ENCODE measurements around the gene MYH4. TPM values are rescaled to one million over a fixed set of nuclear protein-coding genes. Genes with fewer than 3 reads are reported as not detected.

The MYH4 gene
- total RNA-seq, 1 experiment from 2014 or later = not detected

- no peaks in the 10 kb centered on the region for H3K27me3 ChIP-seq
- no peaks in the 10 kb centered on the region for H3K4me1 ChIP-seq
- no peaks in the 10 kb centered on the region for H3K9me3 ChIP-seq (replicated peaks)
- H3K27ac ChIP-seq = no peak overlapping the region
- H3K36me3 ChIP-seq = no peaks in the 10 kb centered on the region
- no peak overlapping the region for H3K4me3 ChIP-seq
- no peak for DNase-seq
Observed at GRCh38 chr17:10457952-10458351, 11.4 kb downstream of the MYH4 start.

GRCh38 chr17:10447026-10447931, 22.1 kb downstream of the MYH4 start:
- Histone ChIP-seq H3K4me3 (no peak overlapping the region), H3K27me3 (no peaks in the 10 kb centered on the region), H3K36me3 (no peaks in the 10 kb centered on the region), H3K27ac (no peak overlapping the region), H3K9me3 (replicated peaks) (no peaks in the 10 kb centered on the region), H3K4me1 (no peaks in the 10 kb centered on the region)
- DNase-seq = no peak

GRCh38 chr17:10439816-10440215, 29.5 kb downstream of the MYH4 start:
- H3K4me1 ChIP-seq = peaks cover 9% of the 10 kb centered on the region; the same call in 1 of the 2 replicates
- H3K27ac ChIP-seq = no peak overlapping the region
- H3K4me3 ChIP-seq = no peak overlapping the region
- no peaks in the 10 kb centered on the region for H3K27me3 ChIP-seq
- no peaks in the 10 kb centered on the region for H3K36me3 ChIP-seq
- H3K9me3 ChIP-seq (replicated peaks) = no peaks in the 10 kb centered on the region
- DNase-seq = no peak

- Histone ChIP-seq H3K4me1 (peaks cover 13% of the 10 kb centered on the region; the same call in 1 of the 2 replicates), H3K4me3 (no peak overlapping the region), H3K27me3 (no peaks in the 10 kb centered on the region), H3K9me3 (replicated peaks) (0 out of 2 replicates have a peak, but pooled peaks cover 3% of the 10 kb centered on the region), H3K36me3 (no peaks in the 10 kb centered on the region), H3K27ac (no peak overlapping the region)
- DNase-seq = peak; percentile 25 to 65
Observed at GRCh38 chr17:10435096-10435495, 34.3 kb downstream of the MYH4 start.

GRCh38 chr17:10429421-10430045, 39.8 kb downstream of the MYH4 start:
- Histone ChIP-seq H3K9me3 (replicated peaks) (0 out of 2 replicates have a peak, but pooled peaks cover 3% of the 10 kb centered on the region), H3K27me3 (no peaks in the 10 kb centered on the region), H3K27ac (peak overlapping the region; percentile 67), H3K36me3 (no peaks in the 10 kb centered on the region), H3K4me3 (peak overlapping the region; percentile 10), H3K4me1 (peaks cover 22% of the 10 kb centered on the region)
- peak in 1 of 2 experiments; percentile 31 for DNase-seq

- H3K4me1 ChIP-seq = peaks cover 22% of the 10 kb centered on the region
- H3K27me3 ChIP-seq = no peaks in the 10 kb centered on the region
- 0 out of 2 replicates have a peak, but pooled peaks cover 3% of the 10 kb centered on the region for H3K9me3 ChIP-seq (replicated peaks)
- DNase-seq = peak; percentile 33 to 69
- H3K36me3 ChIP-seq = no peaks in the 10 kb centered on the region
- H3K27ac ChIP-seq = peak overlapping the region; percentile 67
- H3K4me3 ChIP-seq = no peak overlapping the region
Observed at GRCh38 chr17:10428781-10429180, 40.6 kb downstream of the MYH4 start.

GRCh38 chr17:10421900-10422542, 47.3 kb downstream of the MYH4 start, which contains the start of gene MYH8:
Gene MYH8 (minus strand): TSS chr17:10421950. CDS start chr17:10420227, 1,723 bp downstream.
- H3K27me3 ChIP-seq = no peaks in the 10 kb centered on the region
- DNase-seq = no peak
- peaks cover 28% of the 10 kb centered on the region for H3K4me1 ChIP-seq
- no peak within 1 kb of the TSS for H3K4me3 ChIP-seq
- no peaks in the 10 kb centered on the region for H3K9me3 ChIP-seq (replicated peaks)
- peak within 1 kb of the TSS; percentile 34 for H3K27ac ChIP-seq
- no peaks in the 10 kb centered on the region for H3K36me3 ChIP-seq

- H3K27ac ChIP-seq = peak overlapping the region; percentile 34
- H3K9me3 ChIP-seq (replicated peaks) = no peaks in the 10 kb centered on the region
- no peak overlapping the region for H3K4me3 ChIP-seq
- no peaks in the 10 kb centered on the region for H3K36me3 ChIP-seq
- no peaks in the 10 kb centered on the region for H3K27me3 ChIP-seq
- peak in 1 of 2 experiments; percentile 12 for DNase-seq
- H3K4me1 ChIP-seq = peaks cover 28% of the 10 kb centered on the region
Observed at GRCh38 chr17:10421211-10421610, 48.1 kb downstream of the MYH4 start.

GRCh38 chr17:10420811-10421210, 48.5 kb downstream of the MYH4 start:
- Histone ChIP-seq H3K9me3 (replicated peaks) (no peaks in the 10 kb centered on the region), H3K4me1 (peaks cover 28% of the 10 kb centered on the region), H3K27me3 (no peaks in the 10 kb centered on the region), H3K4me3 (no peak overlapping the region), H3K27ac (peak overlapping the region; percentile 34), H3K36me3 (no peaks in the 10 kb centered on the region)
- peak in 1 of 2 experiments; percentile 21 for DNase-seq

GRCh38 chr17:10417431-10417830, 51.9 kb downstream of the MYH4 start:
- peak overlapping the region; percentile 8; the same call in 1 of the 2 replicates for H3K27ac ChIP-seq
- DNase-seq = peak; percentile 33 to 56
- no peaks in the 10 kb centered on the region for H3K27me3 ChIP-seq
- H3K4me1 ChIP-seq = peaks cover 28% of the 10 kb centered on the region
- no peak overlapping the region for H3K4me3 ChIP-seq
- H3K9me3 ChIP-seq (replicated peaks) = no peaks in the 10 kb centered on the region
- H3K36me3 ChIP-seq = no peaks in the 10 kb centered on the region

- H3K4me3 ChIP-seq = no peak overlapping the region
- H3K27ac ChIP-seq = no peak overlapping the region
- H3K4me1 ChIP-seq = peaks cover 14% of the 10 kb centered on the region
- no peak for DNase-seq
- no peaks in the 10 kb centered on the region for H3K36me3 ChIP-seq
- H3K27me3 ChIP-seq = no peaks in the 10 kb centered on the region
- H3K9me3 ChIP-seq (replicated peaks) = no peaks in the 10 kb centered on the region
Observed at GRCh38 chr17:10415161-10415560, 54.2 kb downstream of the MYH4 start.

GRCh38 chr17:10403589-10403988, 65.8 kb downstream of the MYH4 start:
- Histone ChIP-seq H3K27me3 (no peaks in the 10 kb centered on the region), H3K4me3 (no peak overlapping the region), H3K4me1 (no peaks in the 10 kb centered on the region), H3K36me3 (no peaks in the 10 kb centered on the region), H3K9me3 (replicated peaks) (no peaks in the 10 kb centered on the region), H3K27ac (no peak overlapping the region)
- DNase-seq = no peak

- H3K9me3 ChIP-seq (replicated peaks) = no peaks in the 10 kb centered on the region
- H3K36me3 ChIP-seq = no peaks in the 10 kb centered on the region
- no peak for DNase-seq
- no peaks in the 10 kb centered on the region for H3K4me1 ChIP-seq
- no peak overlapping the region for H3K4me3 ChIP-seq
- H3K27ac ChIP-seq = no peak overlapping the region
- H3K27me3 ChIP-seq = no peaks in the 10 kb centered on the region
Observed at GRCh38 chr17:10398352-10398751, 71.0 kb downstream of the MYH4 start.

GRCh38 chr17:10396524-10397163, 72.7 kb downstream of the MYH4 start:
- DNase-seq = no peak
- H3K9me3 ChIP-seq (replicated peaks) = no peaks in the 10 kb centered on the region
- no peaks in the 10 kb centered on the region for H3K4me1 ChIP-seq
- H3K27me3 ChIP-seq = no peaks in the 10 kb centered on the region
- no peak overlapping the region for H3K4me3 ChIP-seq
- H3K36me3 ChIP-seq = no peaks in the 10 kb centered on the region
- H3K27ac ChIP-seq = no peak overlapping the region

All from SJCRH30 (cell line).